A549 (cell line): ENCODE measurements around the gene TAL1.

ENCODE experiments used
- CHD4 ChIP-seq: fragments of 200-600 bp; sonication (generic); IDR thresholded peaks from 2 replicates; pipeline ENCODE4 v1.6.1; 2016; ENCODE audit warnings: antibody characterized with exemption, mild to moderate bottlenecking, borderline replicate concordance
- JUNB ChIP-seq: fragments of >200 bp; sonication (Bioruptor Twin); formaldehyde crosslinking; IDR thresholded peaks from 2 replicates; pipeline ENCODE4 v1.6.1; 2016
- MAX ChIP-seq: IDR thresholded peaks from 2 replicates; pipeline ENCODE4 v1.6.1; 2012
- MYC ChIP-seq: IDR thresholded peaks from 2 replicates; pipeline ENCODE4 v1.6.1; 2012; ENCODE audit warnings: mild to moderate bottlenecking, inconsistent platforms, low read length, improper control_type of control experiment, borderline replicate concordance
- POLR2A ChIP-seq: IDR thresholded peaks from 2 replicates; pipeline ENCODE4 v1.6.1; 2012; ENCODE audit warnings: mild to moderate bottlenecking, low read length

GRCh38 chr1:47175227-47175934 lies 56.6 kb downstream of the TAL1 start:
- TF ChIP-seq POLR2A (no peak), JUNB (no peak), MYC (no peak), MAX (no peak), CHD4 (no peak)
